Stimulated activated CD4-positive, alpha-beta T cell treated with anti-CD3 and anti-CD28 coated beads, Interleukin-2, amount 100 ng/mL, for 4 hours (primary cell): ENCODE data around the gene USF2.

Experiments
- DNase-seq: peaks from one replicate; pipeline ENCODE4 v3.0.0-alpha.2; 2020; ENCODE audit warnings: low read depth

USF2 gene

DNA sequence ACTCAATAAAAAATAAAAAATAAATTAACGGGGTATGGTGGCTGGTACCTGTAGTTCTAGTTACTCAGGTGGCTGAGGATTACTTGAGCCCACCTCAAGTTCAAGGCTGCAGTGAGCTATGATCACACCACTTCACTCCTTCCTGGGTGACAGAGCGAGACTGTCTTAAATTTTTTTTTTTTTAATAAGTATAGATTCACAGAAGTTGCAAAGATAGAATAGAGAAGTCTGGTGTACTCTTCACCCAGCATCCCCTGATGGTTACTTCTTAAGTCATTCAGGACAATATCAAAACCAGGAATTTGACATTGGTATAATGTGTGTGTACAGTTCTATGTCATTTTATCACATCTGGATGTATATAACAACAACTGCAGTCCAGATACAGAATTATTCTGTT lies 52.5 kb downstream of the USF2 start:
- no peak for DNase-seq

DNA sequence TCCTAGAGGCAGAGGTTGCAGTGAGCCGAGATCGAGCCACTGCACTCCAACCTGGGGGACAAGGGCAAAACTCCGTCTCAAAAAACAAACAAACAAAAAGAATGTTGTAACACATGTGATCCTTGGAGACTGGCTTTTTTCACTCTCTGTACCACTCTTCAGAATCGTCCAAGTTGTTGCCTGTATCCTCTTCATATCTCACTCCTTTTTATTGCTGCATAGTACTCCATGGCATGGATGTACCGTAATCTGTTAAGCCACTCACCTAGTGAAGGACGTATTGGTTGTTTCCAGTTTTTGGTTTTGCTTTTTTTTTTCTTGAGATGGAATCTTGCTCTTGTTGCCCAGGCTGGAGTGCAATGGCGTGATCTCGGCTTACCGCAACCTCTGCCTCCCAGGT lies 53.3 kb downstream of the USF2 start:
- no peak for DNase-seq

DNA sequence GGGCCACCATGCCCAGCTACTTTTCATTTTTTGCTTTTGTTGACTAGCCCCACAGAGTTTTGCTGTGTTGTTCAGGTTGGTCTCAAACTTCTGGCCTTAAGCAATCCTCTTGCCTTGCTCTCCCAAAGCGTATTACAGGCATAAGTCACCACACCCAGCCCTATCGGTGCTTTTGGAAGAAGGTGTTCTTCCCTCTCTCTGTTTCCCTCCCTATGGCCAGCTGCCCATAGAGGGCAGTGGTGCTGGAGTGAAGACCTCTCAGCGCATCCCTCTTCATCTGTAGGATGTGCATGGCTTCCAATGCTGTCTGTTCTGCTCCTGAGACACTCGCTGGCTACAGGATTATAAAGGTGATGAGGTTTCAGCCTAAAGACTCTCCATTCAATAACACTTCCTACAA lies 58.9 kb downstream of the USF2 start:
- DNase-seq = no peak

DNA sequence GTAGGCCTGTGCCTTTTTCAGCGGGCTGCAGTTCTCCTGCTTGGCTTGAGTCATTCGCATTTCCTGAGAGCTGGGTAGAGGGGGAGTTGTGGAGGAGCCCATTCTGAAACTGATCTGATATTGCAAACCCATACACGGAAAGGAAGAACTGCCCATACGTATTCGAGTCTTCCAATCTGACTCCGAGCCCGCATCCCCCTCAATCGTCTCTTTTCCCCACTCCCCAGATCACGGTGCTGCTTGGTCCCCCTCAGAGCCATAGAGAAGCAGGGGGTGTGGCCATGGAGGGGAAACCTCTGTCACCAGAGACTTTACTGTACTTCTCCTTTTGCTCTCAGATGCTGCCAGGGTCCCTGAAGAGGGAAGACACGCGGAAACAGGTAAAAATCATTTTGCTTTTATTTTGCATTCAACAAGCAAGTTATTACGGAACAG lies 60.1 kb downstream of the USF2 start, which contains the start of gene CD22:
Gene CD22 (plus strand): TSS at position 337 of the 435 bp plus-strand sequence. CDS start 2,854 bp downstream, outside the sequence.
- no peak for DNase-seq

DNA sequence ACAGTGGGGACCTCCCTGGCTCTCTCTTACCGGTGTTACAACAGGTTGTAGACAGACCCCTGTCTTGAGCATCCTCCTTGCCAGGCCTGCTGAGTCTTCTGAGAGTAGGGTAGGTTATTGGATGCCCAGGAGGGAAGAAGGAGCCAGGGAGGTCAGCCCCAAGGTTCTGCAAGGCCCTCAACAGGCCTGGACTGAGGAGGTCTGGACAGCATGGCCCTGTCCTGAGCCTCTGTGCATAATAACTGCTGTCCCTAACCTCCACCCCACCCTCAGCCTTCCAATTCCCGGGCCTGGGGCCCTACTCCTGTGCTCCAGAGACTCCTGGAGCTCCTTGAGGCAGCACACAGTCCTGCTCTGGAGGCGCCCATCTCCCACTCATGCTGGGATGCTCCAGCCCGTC lies 60.6 kb downstream of the USF2 start:
- DNase-seq = no peak
